Measurements from ENCODE around the gene SEMA3C. TPM values are rescaled to one million over a fixed set of nuclear protein-coding genes. Genes with fewer than 3 reads are reported as not detected.
A peak's percentile ranks its signal among the peaks of the same experiment; 100 is the strongest.

Gene SEMA3C
- total RNA-seq, result 100 to 1,000 TPM in 1 of 2 donors, 10 to 100 TPM in 1; 89.2 to 184 TPM

DNA sequence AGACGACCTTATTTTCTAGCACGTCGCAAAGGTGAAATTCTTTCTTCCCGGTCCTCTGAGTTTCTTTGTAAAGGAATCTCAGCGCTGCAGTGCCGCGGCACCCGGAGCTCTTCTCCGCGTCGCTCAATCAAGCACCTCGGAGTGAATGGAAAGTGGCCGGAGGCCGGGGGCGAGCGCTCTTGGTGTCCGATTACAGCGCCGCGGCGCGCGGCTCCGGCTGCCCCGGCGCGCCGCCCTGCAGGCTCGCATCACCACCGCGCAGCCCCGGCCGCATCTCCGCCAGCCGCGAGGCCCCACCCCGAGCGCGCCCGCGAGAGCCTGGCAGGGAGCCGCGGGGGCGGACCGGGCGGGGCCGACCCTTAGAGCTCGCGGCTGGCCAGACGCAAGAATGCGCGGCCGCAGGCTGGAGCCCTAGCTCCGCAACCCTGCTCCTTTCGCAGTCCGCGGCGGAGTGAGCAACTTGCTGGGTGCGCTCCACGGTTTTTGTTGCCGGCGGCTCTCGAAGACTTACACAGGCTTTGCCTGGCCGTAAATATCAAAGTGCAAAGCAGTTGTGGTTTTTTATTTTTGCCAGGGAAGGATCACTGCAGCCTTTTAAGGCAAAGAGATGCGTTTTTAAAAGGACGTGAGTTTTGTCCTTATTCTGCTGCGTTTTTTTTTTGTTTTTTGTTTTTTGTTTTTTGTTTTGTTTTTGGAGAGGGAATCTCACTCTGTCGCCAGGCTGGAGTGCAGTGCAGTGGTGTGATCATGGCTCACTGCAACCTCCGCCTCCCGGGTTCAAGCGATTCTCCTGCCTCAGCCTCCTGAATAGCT, at the start of gene SEMA3C:
Gene SEMA3C (minus strand): TSS at position 143 of the 813 bp plus-strand sequence. CDS start 2,270 bp downstream, outside the sequence.
- Histone ChIP-seq H3K4me1 (ENCODE audit: control insufficient read depth in 1 of 2, low read depth in 2 of 2) (peaks cover 4 to 9% of the 10 kb centered on the region in 2 donors), H3K27me3 (replicated peaks; ENCODE audit: insufficient read depth) (no peaks in the 10 kb centered on the region), H3K9me3 (no peaks in the 10 kb centered on the region), H3K4me3 (peak within 1 kb of the TSS; percentile 91), H3K36me3 (no peaks in the 10 kb centered on the region), H3K27ac (peak within 1 kb of the TSS; percentile 67 to 72)
- peak; percentile 42 for DNase-seq (ENCODE audit: low spot score)
- TF ChIP-seq, protein P1, sequence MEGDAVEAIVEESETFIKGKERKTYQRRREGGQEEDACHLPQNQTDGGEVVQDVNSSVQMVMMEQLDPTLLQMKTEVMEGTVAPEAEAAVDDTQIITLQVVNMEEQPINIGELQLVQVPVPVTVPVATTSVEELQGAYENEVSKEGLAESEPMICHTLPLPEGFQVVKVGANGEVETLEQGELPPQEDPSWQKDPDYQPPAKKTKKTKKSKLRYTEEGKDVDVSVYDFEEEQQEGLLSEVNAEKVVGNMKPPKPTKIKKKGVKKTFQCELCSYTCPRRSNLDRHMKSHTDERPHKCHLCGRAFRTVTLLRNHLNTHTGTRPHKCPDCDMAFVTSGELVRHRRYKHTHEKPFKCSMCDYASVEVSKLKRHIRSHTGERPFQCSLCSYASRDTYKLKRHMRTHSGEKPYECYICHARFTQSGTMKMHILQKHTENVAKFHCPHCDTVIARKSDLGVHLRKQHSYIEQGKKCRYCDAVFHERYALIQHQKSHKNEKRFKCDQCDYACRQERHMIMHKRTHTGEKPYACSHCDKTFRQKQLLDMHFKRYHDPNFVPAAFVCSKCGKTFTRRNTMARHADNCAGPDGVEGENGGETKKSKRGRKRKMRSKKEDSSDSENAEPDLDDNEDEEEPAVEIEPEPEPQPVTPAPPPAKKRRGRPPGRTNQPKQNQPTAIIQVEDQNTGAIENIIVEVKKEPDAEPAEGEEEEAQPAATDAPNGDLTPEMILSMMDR (IDR thresholded peaks at IDR 0.05), result no peak
- peak; percentile 89 for ATAC-seq (ENCODE audit: insufficient number of reproducible peaks, low FRiP score, low read depth)

DNA sequence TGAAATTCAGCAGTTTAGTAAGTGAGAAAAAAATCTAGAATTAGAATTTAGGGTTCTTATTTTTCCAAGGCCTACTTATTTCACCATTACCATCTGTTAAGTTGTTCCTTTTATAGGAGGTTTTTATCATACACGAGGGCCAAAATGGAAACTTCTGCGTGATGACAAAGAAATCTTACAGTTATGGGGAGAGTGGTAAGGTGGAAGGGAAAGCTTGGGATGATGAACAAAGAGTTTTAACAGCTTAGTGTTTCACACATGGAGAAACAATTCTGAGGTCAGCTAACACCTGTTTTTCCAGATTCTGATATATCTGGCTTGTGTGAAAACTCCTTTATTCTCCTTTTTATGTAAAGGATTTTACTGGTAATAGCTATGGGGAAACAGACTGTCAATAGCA, 49.8 kb upstream of the SEMA3C start:
- no peaks in the 10 kb centered on the region for H3K36me3 ChIP-seq
- H3K4me3 ChIP-seq, result no peak overlapping the region
- ATAC-seq (ENCODE audit: insufficient number of reproducible peaks, low FRiP score, low read depth), result no peak
- no peak overlapping the region for H3K27ac ChIP-seq
- no peaks in the 10 kb centered on the region for H3K4me1 ChIP-seq (ENCODE audit: control insufficient read depth in 1 of 2, low read depth in 2 of 2)
- DNase-seq (ENCODE audit: low spot score), result no peak
- H3K27me3 ChIP-seq (replicated peaks; ENCODE audit: insufficient read depth), result no peaks in the 10 kb centered on the region
- no peaks in the 10 kb centered on the region for H3K9me3 ChIP-seq
- TF ChIP-seq, protein P1 (IDR thresholded peaks at IDR 0.05), result no peak

DNA sequence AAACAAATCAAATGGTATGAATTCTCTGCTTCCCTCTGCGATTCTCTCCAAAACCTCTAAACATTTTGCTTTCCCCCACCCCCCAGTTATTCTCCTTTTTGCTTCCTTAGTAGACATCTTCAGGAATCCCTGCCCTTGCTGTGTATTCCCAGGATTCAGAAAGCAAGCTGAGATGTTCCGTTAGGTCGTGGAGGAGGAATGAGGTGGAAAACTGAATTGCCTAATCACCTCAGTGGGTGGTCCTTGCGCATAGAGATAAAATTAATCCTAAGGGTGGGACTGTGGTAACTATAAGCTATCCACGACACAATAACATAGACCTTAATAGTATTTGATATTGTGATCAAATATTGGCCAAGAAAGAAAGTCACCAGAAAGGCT, 49.1 kb upstream of the SEMA3C start:
- Histone ChIP-seq H3K4me1 (ENCODE audit: control insufficient read depth in 1 of 2, low read depth in 2 of 2) (no peaks in the 10 kb centered on the region), H3K9me3 (no peaks in the 10 kb centered on the region), H3K4me3 (no peak overlapping the region), H3K27me3 (replicated peaks; ENCODE audit: insufficient read depth) (no peaks in the 10 kb centered on the region), H3K36me3 (no peaks in the 10 kb centered on the region), H3K27ac (no peak overlapping the region)
- ATAC-seq (ENCODE audit: insufficient number of reproducible peaks, low FRiP score, low read depth), result no peak
- TF ChIP-seq, protein P1 (IDR thresholded peaks at IDR 0.05), result no peak
- no peak for DNase-seq (ENCODE audit: low spot score)

DNA sequence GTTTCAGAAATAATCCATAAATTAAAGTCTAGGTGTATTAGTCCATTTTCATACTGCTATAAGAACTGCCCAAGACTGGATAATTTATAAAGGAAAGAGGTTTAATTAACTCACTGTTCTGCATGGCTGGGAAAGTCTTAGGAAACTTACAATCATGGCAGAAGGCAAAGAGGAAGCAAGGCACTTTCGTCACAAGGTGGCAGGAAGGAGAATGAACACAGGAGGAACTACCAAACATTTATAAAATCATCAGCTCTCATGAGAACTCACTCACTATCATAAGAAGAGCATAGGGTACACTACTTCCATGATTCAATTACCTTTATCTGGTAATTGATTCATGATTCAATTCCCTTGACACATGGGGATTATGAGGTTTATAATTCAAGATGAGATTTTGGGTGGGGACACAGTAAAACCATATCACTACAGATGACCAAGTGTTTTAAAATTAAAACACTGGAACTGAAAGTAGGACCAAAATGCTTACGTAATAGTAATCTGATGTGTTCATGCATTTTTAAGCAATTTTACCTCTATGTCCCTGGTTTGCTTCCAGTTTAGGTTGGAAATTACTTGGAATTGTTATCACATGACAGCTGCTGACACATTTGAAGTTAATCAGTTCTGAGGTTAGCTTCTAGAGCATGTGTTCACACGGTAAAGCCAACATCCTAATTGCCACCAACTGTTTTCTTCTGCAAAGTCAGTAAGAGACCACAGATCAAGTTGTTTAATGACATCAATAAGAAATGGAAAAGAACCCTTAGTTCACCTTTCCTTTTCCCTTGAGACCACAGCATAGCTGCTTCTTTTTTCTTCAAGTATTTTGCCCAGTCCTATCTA, 48.4 kb upstream of the SEMA3C start:
- ATAC-seq (ENCODE audit: insufficient number of reproducible peaks, low FRiP score, low read depth) (no peak), DNase-seq (ENCODE audit: low spot score) (no peak)
- H3K4me3 ChIP-seq, result no peak overlapping the region
- no peak overlapping the region for H3K27ac ChIP-seq
- TF ChIP-seq, protein P1 (IDR thresholded peaks at IDR 0.05), result no peak
- H3K36me3 ChIP-seq, result no peaks in the 10 kb centered on the region
- H3K9me3 ChIP-seq, result no peaks in the 10 kb centered on the region
- no peaks in the 10 kb centered on the region for H3K27me3 ChIP-seq (replicated peaks; ENCODE audit: insufficient read depth)
- no peaks in the 10 kb centered on the region for H3K4me1 ChIP-seq (ENCODE audit: control insufficient read depth in 1 of 2, low read depth in 2 of 2)

DNA sequence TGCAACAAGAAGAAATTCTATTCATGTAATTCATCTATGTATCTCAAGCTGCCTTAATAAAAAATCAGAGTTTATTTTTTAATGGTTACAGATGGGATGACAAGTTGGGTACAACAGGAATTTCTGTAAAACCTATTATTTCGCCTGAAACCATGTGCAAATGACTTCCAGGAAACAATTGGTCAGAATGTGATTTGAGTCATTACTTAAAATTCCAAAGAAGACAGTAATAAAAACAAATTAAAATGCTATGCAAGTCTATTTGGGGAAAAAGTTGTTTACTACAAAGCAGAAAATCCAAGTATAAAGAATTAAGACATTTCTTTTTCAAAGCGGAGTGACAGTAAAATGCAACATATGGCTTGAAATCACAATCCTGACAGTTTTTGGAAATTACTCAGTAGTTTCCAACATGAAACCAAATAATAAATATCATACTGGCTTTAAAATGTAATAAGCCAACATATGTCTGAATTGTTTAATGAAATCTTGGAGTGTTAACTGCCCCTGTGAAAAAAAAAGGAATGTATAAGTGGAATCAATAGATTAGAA, 41.5 kb upstream of the SEMA3C start:
- TF ChIP-seq, protein P1 (IDR thresholded peaks at IDR 0.05), result no peak
- H3K27ac ChIP-seq, result no peak overlapping the region
- H3K4me1 ChIP-seq (ENCODE audit: control insufficient read depth in 1 of 2, low read depth in 2 of 2), result no peaks in the 10 kb centered on the region
- DNase-seq (ENCODE audit: low spot score), result no peak
- no peaks in the 10 kb centered on the region for H3K9me3 ChIP-seq
- no peak for ATAC-seq (ENCODE audit: insufficient number of reproducible peaks, low FRiP score, low read depth)
- no peaks in the 10 kb centered on the region for H3K27me3 ChIP-seq (replicated peaks; ENCODE audit: insufficient read depth)
- no peaks in the 10 kb centered on the region for H3K36me3 ChIP-seq
- H3K4me3 ChIP-seq, result no peak overlapping the region

Measured in thoracic aorta (tissue), 2 donors.